Measurements from ENCODE around the gene STON1.

The STON1 gene

GRCh38 chr2:48483506-48483905, 46.4 kb upstream of the STON1 start:
- Histone ChIP-seq H3K4me1 (ENCODE audit: control insufficient read depth, insufficient read depth, low read length) (no peaks in the 10 kb centered on the region), H3K36me3 (ENCODE audit: control insufficient read depth in 2 of 2, insufficient read depth in 1 of 2, low read length in 2 of 2) (peaks cover 14 to 29% of the 10 kb centered on the region in 2 experiments; a peak in 2 of 3 replicates), H3K9me3 (ENCODE audit: control insufficient read depth, insufficient read depth, low read depth, low read length) (no peaks in the 10 kb centered on the region), H3K27ac (ENCODE audit: extremely low read depth, low read depth, low read length) (no peak overlapping the region), H3K4me3 (ENCODE audit: low read depth, low read length) (no peak overlapping the region)
- ChIA-PET POLR2A (no interaction called here), CTCF (interaction anchor here (0.6 to 0.7 kb wide), 2 partner anchors 12 to 247 kb away, joined by 3 to 6 read pairs; no protein-coding TSS in a partner anchor)
- TF ChIP-seq ZNF157 (tag by site-specific recombination; IDR thresholded peaks at IDR 0.05) (no peak), ZNF24 (tag by site-specific recombination; IDR thresholded peaks at IDR 0.05) (no peak), ZNF366 (tag by site-specific recombination; conservative IDR thresholded peaks at IDR 0.05) (no peak), TCF7L2 (IDR thresholded peaks at IDR 0.05; ENCODE audit: borderline replicate concordance, low read depth, low read length) (no peak), ZNF239 (tag by site-specific recombination; IDR thresholded peaks at IDR 0.05) (no peak), ZNF692 (tag by site-specific recombination; IDR thresholded peaks at IDR 0.05) (no peak)

GRCh38 chr2:48483916-48484315, 46.0 kb upstream of the STON1 start:
- Histone ChIP-seq H3K4me3 (ENCODE audit: low read depth, low read length) (no peak overlapping the region), H3K4me1 (ENCODE audit: control insufficient read depth, insufficient read depth, low read length) (no peaks in the 10 kb centered on the region), H3K9me3 (ENCODE audit: control insufficient read depth, insufficient read depth, low read depth, low read length) (no peaks in the 10 kb centered on the region), H3K36me3 (ENCODE audit: control insufficient read depth in 2 of 2, insufficient read depth in 1 of 2, low read length in 2 of 2) (peaks cover 14 to 29% of the 10 kb centered on the region in 2 experiments; a peak in 2 of 3 replicates), H3K27ac (ENCODE audit: extremely low read depth, low read depth, low read length) (no peak overlapping the region)
- no peak for TF ChIP-seq SCRT1 (tag by site-specific recombination; IDR thresholded peaks at IDR 0.05; ENCODE audit: borderline replicate concordance)
- no peak for TF ChIP-seq MEIS1 (CRISPR knock-in tag; IDR thresholded peaks at IDR 0.05; ENCODE audit: borderline replicate concordance)
- no peak for TF ChIP-seq SCRT2 (tag by site-specific recombination; IDR thresholded peaks at IDR 0.05)
- no peak for TF ChIP-seq REPIN1 (tag by site-specific recombination; IDR thresholded peaks at IDR 0.05; ENCODE audit: low read depth)
- TF ChIP-seq YY1 (tag by site-specific recombination; IDR thresholded peaks at IDR 0.05), result no peak
- TF ChIP-seq CTCF (tag by site-specific recombination; IDR thresholded peaks at IDR 0.05), result no peak
- TF ChIP-seq ZNF398 (tag by site-specific recombination; IDR thresholded peaks at IDR 0.05), result no peak
- TF ChIP-seq ZNF335 (tag by site-specific recombination; conservative IDR thresholded peaks at IDR 0.05), result no peak
- no peak for TF ChIP-seq ZSCAN23 (tag by site-specific recombination; IDR thresholded peaks at IDR 0.05)
- no peak for TF ChIP-seq ZBTB21 (tag by site-specific recombination; IDR thresholded peaks at IDR 0.05)
- TF ChIP-seq ZNF704 (tag by site-specific recombination; IDR thresholded peaks at IDR 0.05), result no peak
- TF ChIP-seq ZNF610 (tag by site-specific recombination; IDR thresholded peaks at IDR 0.05; ENCODE audit: borderline replicate concordance), result no peak
- no peak for TF ChIP-seq ZNF311 (tag by site-specific recombination; IDR thresholded peaks at IDR 0.05; ENCODE audit: borderline replicate concordance)
- TF ChIP-seq ZNF558 (tag by site-specific recombination; IDR thresholded peaks at IDR 0.05), result no peak
- TF ChIP-seq ZNF521 (tag by site-specific recombination; IDR thresholded peaks at IDR 0.05), result no peak
- TF ChIP-seq ZNF707 (tag by site-specific recombination; IDR thresholded peaks at IDR 0.05), result no peak
- TF ChIP-seq ZBTB49 (tag by site-specific recombination; IDR thresholded peaks at IDR 0.05; ENCODE audit: low read depth), result no peak
- TF ChIP-seq, protein P1, sequence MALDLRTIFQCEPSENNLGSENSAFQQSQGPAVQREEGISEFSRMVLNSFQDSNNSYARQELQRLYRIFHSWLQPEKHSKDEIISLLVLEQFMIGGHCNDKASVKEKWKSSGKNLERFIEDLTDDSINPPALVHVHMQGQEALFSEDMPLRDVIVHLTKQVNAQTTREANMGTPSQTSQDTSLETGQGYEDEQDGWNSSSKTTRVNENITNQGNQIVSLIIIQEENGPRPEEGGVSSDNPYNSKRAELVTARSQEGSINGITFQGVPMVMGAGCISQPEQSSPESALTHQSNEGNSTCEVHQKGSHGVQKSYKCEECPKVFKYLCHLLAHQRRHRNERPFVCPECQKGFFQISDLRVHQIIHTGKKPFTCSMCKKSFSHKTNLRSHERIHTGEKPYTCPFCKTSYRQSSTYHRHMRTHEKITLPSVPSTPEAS (tag by site-specific recombination; IDR thresholded peaks at IDR 0.05), result no peak
- POLR2A ChIA-PET, result no interaction called here
- CTCF ChIA-PET, result no interaction called here

All from HEK293 (cell line).